Stomach (tissue), 4 donors: ENCODE results near the gene JAKMIP1.

Source experiments
- POLR2A ChIP-seq, 4 donors: fragments of 450-650 bp; IDR thresholded peaks; one replicate each; pipeline ENCODE4 v1.6.1; 2016; ENCODE audit warnings: antibody characterized with exemption in 4 of 4, control low read depth in 2 of 4, mild to moderate bottlenecking in 1 of 4, moderate library complexity in 1 of 4
- TF ChIP-seq, protein P1 (sequence below), 7 experiments: fragments of 450-650 bp in 4 of 7; fragments of 200-600 bp in 3 of 7; sonication (generic) in 3 of 7; IDR thresholded peaks; one replicate each; pipeline ENCODE4 v1.5.1; 2016 to 2019; ENCODE audit warnings: antibody characterized with exemption in 7 of 7, control low read depth in 2 of 7, mild to moderate bottlenecking in 1 of 7

GRCh38 chr4:6052679-6053078 lies 147.7 kb downstream of the JAKMIP1 start:
- TF ChIP-seq, protein P1, sequence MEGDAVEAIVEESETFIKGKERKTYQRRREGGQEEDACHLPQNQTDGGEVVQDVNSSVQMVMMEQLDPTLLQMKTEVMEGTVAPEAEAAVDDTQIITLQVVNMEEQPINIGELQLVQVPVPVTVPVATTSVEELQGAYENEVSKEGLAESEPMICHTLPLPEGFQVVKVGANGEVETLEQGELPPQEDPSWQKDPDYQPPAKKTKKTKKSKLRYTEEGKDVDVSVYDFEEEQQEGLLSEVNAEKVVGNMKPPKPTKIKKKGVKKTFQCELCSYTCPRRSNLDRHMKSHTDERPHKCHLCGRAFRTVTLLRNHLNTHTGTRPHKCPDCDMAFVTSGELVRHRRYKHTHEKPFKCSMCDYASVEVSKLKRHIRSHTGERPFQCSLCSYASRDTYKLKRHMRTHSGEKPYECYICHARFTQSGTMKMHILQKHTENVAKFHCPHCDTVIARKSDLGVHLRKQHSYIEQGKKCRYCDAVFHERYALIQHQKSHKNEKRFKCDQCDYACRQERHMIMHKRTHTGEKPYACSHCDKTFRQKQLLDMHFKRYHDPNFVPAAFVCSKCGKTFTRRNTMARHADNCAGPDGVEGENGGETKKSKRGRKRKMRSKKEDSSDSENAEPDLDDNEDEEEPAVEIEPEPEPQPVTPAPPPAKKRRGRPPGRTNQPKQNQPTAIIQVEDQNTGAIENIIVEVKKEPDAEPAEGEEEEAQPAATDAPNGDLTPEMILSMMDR (IDR thresholded peaks at IDR 0.05): no peak
- no peak for TF ChIP-seq POLR2A (IDR thresholded peaks at IDR 0.05)
